ENCODE results near the gene RIN3.

Gene RIN3

GRCh38 chr14:92484132-92484823, 29.3 kb upstream of the RIN3 start:
- no peak for DNase-seq (ENCODE audit: low read depth in 2 of 2)

GRCh38 chr14:92486881-92487280, 26.7 kb upstream of the RIN3 start:
- no peak for DNase-seq (ENCODE audit: low read depth in 2 of 2)

- no peak for DNase-seq (ENCODE audit: low read depth in 2 of 2)
These were observed 26.0 kb upstream of the RIN3 start for GRCh38 chr14:92487513-92488133.

GRCh38 chr14:92489394-92490238, 24.0 kb upstream of the RIN3 start:
- DNase-seq (ENCODE audit: low read depth in 2 of 2), result no peak

- no peak for DNase-seq (ENCODE audit: low read depth in 2 of 2)
These were observed 23.2 kb upstream of the RIN3 start for GRCh38 chr14:92490239-92490959.

GRCh38 chr14:92491782-92492181, 21.8 kb upstream of the RIN3 start:
- no peak for DNase-seq (ENCODE audit: low read depth in 2 of 2)

GRCh38 chr14:92492258-92492657, 21.3 kb upstream of the RIN3 start:
- no peak for DNase-seq (ENCODE audit: low read depth in 2 of 2)

GRCh38 chr14:92493024-92493423, 20.6 kb upstream of the RIN3 start:
- no peak for DNase-seq (ENCODE audit: low read depth in 2 of 2)

GRCh38 chr14:92493492-92493891, 20.1 kb upstream of the RIN3 start:
- DNase-seq (ENCODE audit: low read depth in 2 of 2), result no peak

- DNase-seq (ENCODE audit: low read depth in 2 of 2), result no peak
These were observed 19.1 kb upstream of the RIN3 start for GRCh38 chr14:92494512-92494911.

- no peak for DNase-seq (ENCODE audit: low read depth in 2 of 2)
These were observed 18.6 kb upstream of the RIN3 start for GRCh38 chr14:92495027-92495426.

GRCh38 chr14:92496191-92496857, 17.3 kb upstream of the RIN3 start:
- no peak for DNase-seq (ENCODE audit: low read depth in 2 of 2)

GRCh38 chr14:92497391-92497790, 16.2 kb upstream of the RIN3 start:
- no peak for DNase-seq (ENCODE audit: low read depth in 2 of 2)

- no peak for DNase-seq (ENCODE audit: low read depth in 2 of 2)
These were observed 14.3 kb upstream of the RIN3 start for GRCh38 chr14:92499234-92499633.

- no peak for DNase-seq (ENCODE audit: low read depth in 2 of 2)
These were observed 13.1 kb upstream of the RIN3 start for GRCh38 chr14:92500491-92500941.

GRCh38 chr14:92501891-92502351, 11.7 kb upstream of the RIN3 start:
- no peak for DNase-seq (ENCODE audit: low read depth in 2 of 2)

GRCh38 chr14:92502541-92503286, 10.9 kb upstream of the RIN3 start:
- no peak for DNase-seq (ENCODE audit: low read depth in 2 of 2)

- DNase-seq (ENCODE audit: low read depth in 2 of 2), result no peak
These were observed 9.7 kb upstream of the RIN3 start for GRCh38 chr14:92503756-92504491.

- no peak for DNase-seq (ENCODE audit: low read depth in 2 of 2)
These were observed 7.8 kb upstream of the RIN3 start for GRCh38 chr14:92505826-92506225.

- no peak for DNase-seq (ENCODE audit: low read depth in 2 of 2)
These were observed 7.3 kb upstream of the RIN3 start for GRCh38 chr14:92506231-92506630.
